HL-60 (cell line): ENCODE results near the gene C4orf33.

Experiments
- GABPA ChIP-seq: IDR thresholded peaks from 2 replicates; pipeline ENCODE4 v1.6.1; 2012; ENCODE audit warnings: low read depth
- POLR2AphosphoS5 ChIP-seq: IDR thresholded peaks from 2 replicates; pipeline ENCODE4 v1.6.1; 2012; ENCODE audit warnings: low read depth
- SPI1 ChIP-seq: IDR thresholded peaks from 2 replicates; pipeline ENCODE4 v1.6.1; 2012; ENCODE audit warnings: low read depth, mild to moderate bottlenecking, borderline replicate concordance
- TF ChIP-seq, protein P1 (sequence below): IDR thresholded peaks from one replicate; pipeline ENCODE4 v1.5.1; 2011; ENCODE audit warnings: low read length, control low read depth, inconsistent platforms; ENCODE audit not compliant: insufficient read depth
- TF ChIP-seq, protein P2 (sequence below): IDR thresholded peaks from 2 replicates; pipeline ENCODE4 v1.6.1; 2012; ENCODE audit warnings: low read depth; ENCODE audit not compliant: insufficient replicate concordance

DNA sequence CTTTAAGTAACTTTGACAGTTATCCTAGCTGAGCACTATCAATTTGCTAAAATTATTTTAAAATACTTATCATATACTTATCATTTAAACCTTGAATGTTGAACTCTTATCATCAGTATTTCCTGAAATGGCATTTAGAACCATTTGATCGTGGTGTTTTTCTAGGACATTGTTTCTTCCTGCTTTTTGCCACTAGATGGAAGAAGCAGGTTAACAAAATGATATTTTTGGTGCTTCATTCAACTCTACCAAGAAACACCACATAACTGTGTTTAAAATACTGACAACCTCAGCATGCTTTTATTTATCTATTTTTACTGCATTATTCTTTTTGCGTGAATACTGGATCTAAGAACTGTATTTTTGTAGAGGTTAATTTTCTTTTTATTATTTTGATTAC lies 44.6 kb downstream of the C4orf33 start:
- TF ChIP-seq, protein P1, sequence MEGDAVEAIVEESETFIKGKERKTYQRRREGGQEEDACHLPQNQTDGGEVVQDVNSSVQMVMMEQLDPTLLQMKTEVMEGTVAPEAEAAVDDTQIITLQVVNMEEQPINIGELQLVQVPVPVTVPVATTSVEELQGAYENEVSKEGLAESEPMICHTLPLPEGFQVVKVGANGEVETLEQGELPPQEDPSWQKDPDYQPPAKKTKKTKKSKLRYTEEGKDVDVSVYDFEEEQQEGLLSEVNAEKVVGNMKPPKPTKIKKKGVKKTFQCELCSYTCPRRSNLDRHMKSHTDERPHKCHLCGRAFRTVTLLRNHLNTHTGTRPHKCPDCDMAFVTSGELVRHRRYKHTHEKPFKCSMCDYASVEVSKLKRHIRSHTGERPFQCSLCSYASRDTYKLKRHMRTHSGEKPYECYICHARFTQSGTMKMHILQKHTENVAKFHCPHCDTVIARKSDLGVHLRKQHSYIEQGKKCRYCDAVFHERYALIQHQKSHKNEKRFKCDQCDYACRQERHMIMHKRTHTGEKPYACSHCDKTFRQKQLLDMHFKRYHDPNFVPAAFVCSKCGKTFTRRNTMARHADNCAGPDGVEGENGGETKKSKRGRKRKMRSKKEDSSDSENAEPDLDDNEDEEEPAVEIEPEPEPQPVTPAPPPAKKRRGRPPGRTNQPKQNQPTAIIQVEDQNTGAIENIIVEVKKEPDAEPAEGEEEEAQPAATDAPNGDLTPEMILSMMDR: no peak
- TF ChIP-seq, protein P2, sequence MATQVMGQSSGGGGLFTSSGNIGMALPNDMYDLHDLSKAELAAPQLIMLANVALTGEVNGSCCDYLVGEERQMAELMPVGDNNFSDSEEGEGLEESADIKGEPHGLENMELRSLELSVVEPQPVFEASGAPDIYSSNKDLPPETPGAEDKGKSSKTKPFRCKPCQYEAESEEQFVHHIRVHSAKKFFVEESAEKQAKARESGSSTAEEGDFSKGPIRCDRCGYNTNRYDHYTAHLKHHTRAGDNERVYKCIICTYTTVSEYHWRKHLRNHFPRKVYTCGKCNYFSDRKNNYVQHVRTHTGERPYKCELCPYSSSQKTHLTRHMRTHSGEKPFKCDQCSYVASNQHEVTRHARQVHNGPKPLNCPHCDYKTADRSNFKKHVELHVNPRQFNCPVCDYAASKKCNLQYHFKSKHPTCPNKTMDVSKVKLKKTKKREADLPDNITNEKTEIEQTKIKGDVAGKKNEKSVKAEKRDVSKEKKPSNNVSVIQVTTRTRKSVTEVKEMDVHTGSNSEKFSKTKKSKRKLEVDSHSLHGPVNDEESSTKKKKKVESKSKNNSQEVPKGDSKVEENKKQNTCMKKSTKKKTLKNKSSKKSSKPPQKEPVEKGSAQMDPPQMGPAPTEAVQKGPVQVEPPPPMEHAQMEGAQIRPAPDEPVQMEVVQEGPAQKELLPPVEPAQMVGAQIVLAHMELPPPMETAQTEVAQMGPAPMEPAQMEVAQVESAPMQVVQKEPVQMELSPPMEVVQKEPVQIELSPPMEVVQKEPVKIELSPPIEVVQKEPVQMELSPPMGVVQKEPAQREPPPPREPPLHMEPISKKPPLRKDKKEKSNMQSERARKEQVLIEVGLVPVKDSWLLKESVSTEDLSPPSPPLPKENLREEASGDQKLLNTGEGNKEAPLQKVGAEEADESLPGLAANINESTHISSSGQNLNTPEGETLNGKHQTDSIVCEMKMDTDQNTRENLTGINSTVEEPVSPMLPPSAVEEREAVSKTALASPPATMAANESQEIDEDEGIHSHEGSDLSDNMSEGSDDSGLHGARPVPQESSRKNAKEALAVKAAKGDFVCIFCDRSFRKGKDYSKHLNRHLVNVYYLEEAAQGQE: no peak
- TF ChIP-seq POLR2AphosphoS5 (no peak), GABPA (no peak), SPI1 (no peak)
